Stimulated activated CD4-positive, alpha-beta T cell treated with anti-CD3 and anti-CD28 coated beads, Interleukin-2, amount 100 ng/mL, for 48 hours (primary cell): ENCODE data around the gene ZFAND4.
"Not testable (repeated sequence)": the region's sequence is repeated elsewhere in the genome, so short reads cannot be mapped to it uniquely, and the experiment has no call there.

Experiments
- DNase-seq, 2 donors: peaks; one replicate each; pipeline ENCODE4 v3.0.0-alpha.2; 2020

Gene ZFAND4

GRCh38 chr10:45672181-45673073 lies at the start of gene ZFAND4:
TSS of gene ZFAND4 (minus strand) at chr10:45672772. CDS start at chr10:45663725, 9,047 bp downstream.
- DNase-seq, result peak; percentile 90 to 93

- DNase-seq, result not testable (repeated sequence)
Measured at GRCh38 chr10:45721503-45721902, 48.9 kb upstream of the ZFAND4 start.

- DNase-seq, result not testable (repeated sequence)
Measured at GRCh38 chr10:45717642-45718041, 45.1 kb upstream of the ZFAND4 start.

- not testable (repeated sequence) for DNase-seq
Measured at GRCh38 chr10:45717053-45717452, 44.5 kb upstream of the ZFAND4 start.

- not testable (repeated sequence) for DNase-seq
Measured at GRCh38 chr10:45711223-45711622, 38.7 kb upstream of the ZFAND4 start.

- DNase-seq, result not testable (repeated sequence)
Measured at GRCh38 chr10:45710200-45710796, 37.7 kb upstream of the ZFAND4 start.

GRCh38 chr10:45678467-45678866 lies 5.9 kb upstream of the ZFAND4 start:
- DNase-seq, result not testable (repeated sequence)

- no peak for DNase-seq
Measured at GRCh38 chr10:45675388-45675787, 2.8 kb upstream of the ZFAND4 start.

- no peak for DNase-seq
Measured at GRCh38 chr10:45673074-45673648, 589 bp upstream of the ZFAND4 start.

- DNase-seq, result not testable (repeated sequence)
Measured at GRCh38 chr10:45671300-45671699, 1.3 kb downstream of the ZFAND4 start.

- not testable (repeated sequence) for DNase-seq
Measured at GRCh38 chr10:45669897-45670296, 2.7 kb downstream of the ZFAND4 start.

- DNase-seq, result no peak
Measured at GRCh38 chr10:45660876-45661411, 11.6 kb downstream of the ZFAND4 start.

GRCh38 chr10:45657033-45657926 lies 15.3 kb downstream of the ZFAND4 start:
- DNase-seq, result no peak

- no peak for DNase-seq
Measured at GRCh38 chr10:45655219-45655618, 17.4 kb downstream of the ZFAND4 start.

GRCh38 chr10:45654753-45655141 lies 17.8 kb downstream of the ZFAND4 start:
- DNase-seq, result not testable (repeated sequence)

GRCh38 chr10:45653454-45653853 lies 19.1 kb downstream of the ZFAND4 start:
- DNase-seq, result no peak

GRCh38 chr10:45652511-45652910 lies 20.1 kb downstream of the ZFAND4 start:
- DNase-seq, result no peak

GRCh38 chr10:45649296-45649695 lies 23.3 kb downstream of the ZFAND4 start:
- DNase-seq, result no peak

GRCh38 chr10:45647118-45647517 lies 25.5 kb downstream of the ZFAND4 start:
- no peak for DNase-seq

- DNase-seq, result no peak
Measured at GRCh38 chr10:45646384-45647050, 26.1 kb downstream of the ZFAND4 start.

- no peak for DNase-seq
Measured at GRCh38 chr10:45644527-45644926, 28.0 kb downstream of the ZFAND4 start.

GRCh38 chr10:45640941-45641340 lies 31.6 kb downstream of the ZFAND4 start:
- DNase-seq, result no peak
